Right lobe of liver (tissue), 4 donors: Measurements from ENCODE around the gene CCDC178.

Source experiments
- CTCF ChIP-seq, 4 donors: fragments of 200-600 bp in 3 of 4; fragments of 450-650 bp in 1 of 4; IDR thresholded peaks; one replicate each; pipeline versions ENCODE4 v1.5.1 to v1.8.0; 2016 to 2022; ENCODE audit warnings: antibody characterized with exemption in 4 of 4, mild to moderate bottlenecking in 2 of 4
- POLR2A ChIP-seq: fragments of 450-650 bp; IDR thresholded peaks from one replicate; pipeline ENCODE4 v1.6.1; 2017; ENCODE audit warnings: antibody characterized with exemption, mild to moderate bottlenecking
- donor health status: DM: no; HTN: no; CAD: no.
- donor health status: DM: no; HTN: no; CAD: no.
- donor health status: DM: no; HTN: yes; CAD: no.

GRCh38 chr18:33231474-33232317, 208.8 kb downstream of the CCDC178 start:
- no peak for TF ChIP-seq POLR2A
- peak; percentile 85 to 97 (median 91) for TF ChIP-seq CTCF (IDR thresholded peaks at IDR 0.05)
